ENCODE measurements around the gene HNRNPLL. TPM values are rescaled to one million over a fixed set of nuclear protein-coding genes. Genes with fewer than 3 reads are reported as not detected.

Gene HNRNPLL
- total and polyA plus RNA-seq, 2 of the 13 experiments (the other 11 are each of a cell fraction or from before 2014, with no cell fraction given): 49.4 to 103 TPM

DNA sequence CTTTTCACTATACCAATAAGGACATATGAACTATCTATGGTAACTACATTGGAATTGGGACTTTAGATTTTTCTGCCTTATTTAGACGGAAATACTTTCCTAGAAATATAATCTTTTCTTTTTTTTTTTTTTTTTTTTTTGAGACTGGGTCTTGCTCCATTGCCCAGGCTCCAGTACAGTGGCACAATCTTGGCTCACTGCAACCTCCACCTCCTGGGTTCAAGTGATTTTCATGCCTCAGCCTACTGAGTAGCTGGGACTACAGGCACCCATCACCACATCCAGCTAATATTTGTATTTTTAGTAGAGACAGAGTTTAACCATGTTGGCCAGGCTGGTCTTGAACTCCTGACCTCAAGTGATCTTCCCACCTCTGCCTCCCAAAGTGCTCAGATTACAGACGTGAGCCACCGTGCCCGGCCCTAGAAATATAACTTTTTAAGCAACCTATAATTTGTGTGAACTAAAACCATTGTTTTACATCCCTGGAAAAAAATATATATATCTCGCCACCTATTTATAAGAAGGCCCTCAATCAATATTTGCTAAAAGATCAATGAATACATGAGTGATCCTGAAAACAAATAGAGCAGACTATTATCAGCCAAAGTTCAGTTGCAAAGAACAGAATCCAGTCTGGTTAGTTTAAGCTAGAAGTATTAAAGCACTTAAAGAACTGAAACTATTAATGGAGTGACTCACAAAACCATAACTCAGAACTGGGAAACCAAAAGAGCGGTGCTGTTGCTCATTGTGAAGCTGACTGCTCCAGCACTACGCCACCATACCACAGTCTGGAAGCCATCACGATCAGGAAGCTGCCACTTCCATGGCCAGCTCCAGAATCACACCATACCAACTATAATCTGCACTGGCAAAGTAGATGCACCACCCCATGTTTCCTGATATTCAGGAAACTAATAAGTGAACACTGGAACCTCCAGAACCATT is 8.4 kb upstream of the HNRNPLL start (continued):
- TF ChIP-seq, protein P1, sequence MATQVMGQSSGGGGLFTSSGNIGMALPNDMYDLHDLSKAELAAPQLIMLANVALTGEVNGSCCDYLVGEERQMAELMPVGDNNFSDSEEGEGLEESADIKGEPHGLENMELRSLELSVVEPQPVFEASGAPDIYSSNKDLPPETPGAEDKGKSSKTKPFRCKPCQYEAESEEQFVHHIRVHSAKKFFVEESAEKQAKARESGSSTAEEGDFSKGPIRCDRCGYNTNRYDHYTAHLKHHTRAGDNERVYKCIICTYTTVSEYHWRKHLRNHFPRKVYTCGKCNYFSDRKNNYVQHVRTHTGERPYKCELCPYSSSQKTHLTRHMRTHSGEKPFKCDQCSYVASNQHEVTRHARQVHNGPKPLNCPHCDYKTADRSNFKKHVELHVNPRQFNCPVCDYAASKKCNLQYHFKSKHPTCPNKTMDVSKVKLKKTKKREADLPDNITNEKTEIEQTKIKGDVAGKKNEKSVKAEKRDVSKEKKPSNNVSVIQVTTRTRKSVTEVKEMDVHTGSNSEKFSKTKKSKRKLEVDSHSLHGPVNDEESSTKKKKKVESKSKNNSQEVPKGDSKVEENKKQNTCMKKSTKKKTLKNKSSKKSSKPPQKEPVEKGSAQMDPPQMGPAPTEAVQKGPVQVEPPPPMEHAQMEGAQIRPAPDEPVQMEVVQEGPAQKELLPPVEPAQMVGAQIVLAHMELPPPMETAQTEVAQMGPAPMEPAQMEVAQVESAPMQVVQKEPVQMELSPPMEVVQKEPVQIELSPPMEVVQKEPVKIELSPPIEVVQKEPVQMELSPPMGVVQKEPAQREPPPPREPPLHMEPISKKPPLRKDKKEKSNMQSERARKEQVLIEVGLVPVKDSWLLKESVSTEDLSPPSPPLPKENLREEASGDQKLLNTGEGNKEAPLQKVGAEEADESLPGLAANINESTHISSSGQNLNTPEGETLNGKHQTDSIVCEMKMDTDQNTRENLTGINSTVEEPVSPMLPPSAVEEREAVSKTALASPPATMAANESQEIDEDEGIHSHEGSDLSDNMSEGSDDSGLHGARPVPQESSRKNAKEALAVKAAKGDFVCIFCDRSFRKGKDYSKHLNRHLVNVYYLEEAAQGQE (IDR thresholded peaks at IDR 0.05; ENCODE audit: borderline replicate concordance in 1 of 2, low read depth in 1 of 2, low read length in 2 of 2): no peak
- no peak for TF ChIP-seq CBFB (CRISPR knock-in tag; IDR thresholded peaks at IDR 0.05)
- TF ChIP-seq SATB2 (CRISPR knock-in tag; IDR thresholded peaks at IDR 0.05): peak; percentile 35; the same call in 1 of the 2 replicates
- TF ChIP-seq NFIB (CRISPR knock-in tag; IDR thresholded peaks at IDR 0.05; ENCODE audit: borderline replicate concordance): no peak
- TF ChIP-seq MTF2 (CRISPR knock-in tag; IDR thresholded peaks at IDR 0.05; ENCODE audit: borderline replicate concordance): no peak
- no peak for TF ChIP-seq RAD51 (IDR thresholded peaks at IDR 0.05; ENCODE audit: borderline replicate concordance)
- peak; percentile 89 for TF ChIP-seq ZMYM2 (CRISPR knock-in tag; IDR thresholded peaks at IDR 0.05)
- 0 out of 2 replicates have a peak, but pooled peaks have one; percentile 26 for TF ChIP-seq KDM2A (CRISPR knock-in tag; IDR thresholded peaks at IDR 0.05; ENCODE audit: borderline replicate concordance, low read depth)
- TF ChIP-seq, protein P2, sequence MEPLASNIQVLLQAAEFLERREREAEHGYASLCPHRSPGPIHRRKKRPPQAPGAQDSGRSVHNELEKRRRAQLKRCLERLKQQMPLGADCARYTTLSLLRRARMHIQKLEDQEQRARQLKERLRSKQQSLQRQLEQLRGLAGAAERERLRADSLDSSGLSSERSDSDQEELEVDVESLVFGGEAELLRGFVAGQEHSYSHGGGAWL (CRISPR knock-in tag; IDR thresholded peaks at IDR 0.05): no peak
- peak; percentile 99 for TF ChIP-seq ARID3A (IDR thresholded peaks at IDR 0.05; ENCODE audit: low read depth, low read length)
- no peak for TF ChIP-seq TOE1 (CRISPR knock-in tag; IDR thresholded peaks at IDR 0.05)
- TF ChIP-seq ZKSCAN1 (IDR thresholded peaks at IDR 0.05; ENCODE audit: low read length): no peak
- TF ChIP-seq CENPX (CRISPR knock-in tag; IDR thresholded peaks at IDR 0.05): no peak
- peak; percentile 90 for TF ChIP-seq FOXA1 (IDR thresholded peaks at IDR 0.05)
- peak; percentile 81 for TF ChIP-seq FOXA1 (CRISPR knock-in tag; IDR thresholded peaks at IDR 0.05)
- no peak; the same call in 1 of the 2 replicates for TF ChIP-seq ZNF264 (CRISPR knock-in tag; IDR thresholded peaks at IDR 0.05)
- peak; percentile 59; the same call in 1 of the 2 replicates for TF ChIP-seq ZNF543 (CRISPR knock-in tag; IDR thresholded peaks at IDR 0.05)
- TF ChIP-seq PPARG (CRISPR knock-in tag; conservative IDR thresholded peaks at IDR 0.05): peak; percentile 81
- TF ChIP-seq ZNF580 (CRISPR knock-in tag; IDR thresholded peaks at IDR 0.05; ENCODE audit: borderline replicate concordance, low read depth): no peak
- peak; percentile 49 for TF ChIP-seq XRCC5 (optimal IDR thresholded peaks at IDR 0.05; ENCODE audit: low read length)
- TF ChIP-seq ZNF577 (CRISPR knock-in tag; IDR thresholded peaks at IDR 0.05; ENCODE audit: borderline replicate concordance, low read depth): no peak
- TF ChIP-seq REPIN1 (CRISPR knock-in tag; IDR thresholded peaks at IDR 0.05; ENCODE audit: borderline replicate concordance, low read depth): no peak; the same call in 1 of the 2 replicates
- peak; percentile 70; the same call in 1 of the 2 replicates for TF ChIP-seq KDM6A (CRISPR knock-in tag; IDR thresholded peaks at IDR 0.05; ENCODE audit: low read depth)
- 0 out of 2 replicates have a peak, but pooled peaks have one; percentile 46 for TF ChIP-seq MEF2D (CRISPR knock-in tag; IDR thresholded peaks at IDR 0.05)
- no peak; the same call in 1 of the 2 replicates for TF ChIP-seq ARID2 (CRISPR knock-in tag; IDR thresholded peaks at IDR 0.05; ENCODE audit: borderline replicate concordance)
